Stimulated activated CD8-positive, alpha-beta memory T cell treated with anti-CD3 and anti-CD28 coated beads, Interleukin-7, amount 100 ng/mL, for 4 hours (primary cell): ENCODE measurements around the gene CHMP6.

Experiments
- DNase-seq, 2 donors: peaks; one replicate each; pipeline ENCODE4 v3.0.0-alpha.2; 2020; ENCODE audit warnings: low read depth in 2 of 2

The CHMP6 gene

DNA sequence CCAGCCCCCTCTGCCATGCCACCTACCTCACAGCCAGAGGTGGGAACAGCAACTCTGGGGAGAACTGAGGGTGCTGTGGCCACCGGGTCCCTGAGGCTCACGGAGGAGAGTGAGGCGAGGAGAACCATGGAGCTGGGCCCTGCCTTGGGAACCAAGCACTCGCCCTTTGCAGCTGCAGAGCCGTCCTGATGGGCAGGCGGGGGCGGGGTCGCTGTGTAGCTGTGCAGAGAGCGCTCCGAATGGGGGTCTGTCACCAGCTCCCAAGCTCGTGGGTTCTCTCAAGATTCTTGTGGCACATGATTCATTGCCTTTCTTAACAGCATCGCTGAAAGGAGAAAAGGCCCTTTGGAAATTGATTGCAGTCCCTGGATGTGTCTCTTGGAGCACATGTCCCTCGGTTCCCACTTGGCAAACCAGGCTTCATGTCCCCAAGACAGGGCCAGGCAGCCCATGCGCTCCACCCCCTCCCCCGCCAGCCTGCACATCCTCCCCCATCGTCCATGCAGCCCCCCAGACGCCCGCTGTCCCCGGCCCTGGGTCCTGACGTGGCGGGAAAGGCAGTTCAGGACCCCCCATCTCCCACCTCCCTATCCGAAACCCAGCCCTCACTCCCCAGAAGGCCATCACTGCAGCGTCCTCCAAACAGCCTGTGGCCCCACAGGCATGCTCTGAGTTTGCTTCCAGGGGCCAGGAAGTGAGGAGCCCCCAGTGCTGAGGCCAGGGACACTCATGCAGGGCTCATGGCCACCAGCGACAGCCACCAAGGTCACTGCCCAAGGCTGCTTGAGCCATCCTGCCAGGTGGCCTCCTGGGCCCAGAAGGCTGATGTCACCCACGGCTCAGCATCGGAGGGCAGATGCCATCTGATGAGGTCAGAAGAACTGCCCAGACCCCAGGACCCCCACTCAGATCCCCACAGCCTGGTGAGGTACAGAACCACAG, 20.6 kb upstream of the CHMP6 start:
- DNase-seq = no peak

DNA sequence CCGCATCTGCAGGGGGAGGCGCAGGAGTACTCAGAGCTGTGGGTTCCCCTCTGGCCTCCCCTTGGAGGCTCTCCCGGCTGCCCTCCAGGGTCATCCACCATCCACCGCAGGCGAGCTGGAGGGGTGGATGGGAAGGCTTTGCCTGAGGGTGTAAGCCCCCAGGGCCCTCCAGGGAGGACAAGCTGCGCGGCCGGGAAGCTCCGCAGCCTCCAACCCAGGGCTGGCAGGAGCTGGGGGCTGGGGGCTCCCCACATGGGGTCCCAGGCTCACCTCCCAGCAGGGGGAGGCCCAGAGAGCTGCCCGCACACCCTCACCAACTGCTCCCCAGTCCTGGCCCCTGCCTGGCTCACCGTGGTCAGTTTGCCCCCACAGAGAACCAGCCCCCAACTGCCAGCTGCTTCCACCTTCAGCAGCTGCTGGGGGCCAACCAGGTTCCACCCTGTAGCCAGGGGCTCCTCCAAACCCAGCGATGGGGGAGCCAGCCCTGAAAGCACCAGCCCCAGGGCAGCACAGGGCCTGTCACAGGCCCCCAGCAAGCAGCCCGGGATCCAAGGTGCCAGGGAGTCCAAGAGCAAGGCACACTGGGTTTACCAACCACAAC, 19.8 kb upstream of the CHMP6 start:
- DNase-seq = no peak

DNA sequence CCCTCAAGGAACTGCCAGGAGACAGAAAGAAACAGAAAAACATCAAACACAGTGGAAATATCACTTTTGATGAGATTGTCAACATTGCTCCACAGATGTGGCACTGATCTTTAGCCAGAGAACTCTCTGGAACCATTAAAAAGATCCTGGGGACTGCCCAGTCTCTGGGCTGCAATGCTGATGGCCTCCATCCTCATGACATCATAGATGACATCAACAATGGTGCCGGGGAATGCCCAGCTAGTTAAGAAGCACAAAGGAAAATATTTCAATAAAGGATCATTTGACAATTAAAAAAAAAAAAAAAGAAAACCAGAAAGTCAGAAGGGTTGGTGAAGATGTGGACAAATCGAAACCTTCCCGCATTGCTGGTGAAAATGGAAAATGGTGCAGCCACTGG, 14.9 kb upstream of the CHMP6 start:
- DNase-seq = no peak

DNA sequence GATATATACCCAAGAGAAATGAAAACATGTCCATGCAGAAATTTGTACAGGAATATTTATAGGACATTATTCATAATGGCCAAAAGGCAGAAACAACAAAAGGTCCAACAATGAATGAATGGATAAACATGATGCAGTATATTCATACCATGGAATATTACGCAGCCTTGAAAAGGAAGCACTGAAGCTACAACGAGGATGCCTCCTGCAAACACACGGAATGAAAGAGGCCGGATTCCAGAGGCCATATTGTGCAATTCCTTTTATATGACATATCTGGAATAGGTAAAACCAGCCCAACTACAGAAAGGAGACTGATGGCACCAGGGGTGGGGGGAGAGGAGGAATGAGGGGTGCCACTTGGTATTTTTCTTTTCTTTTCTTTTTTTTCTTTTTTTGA, 14.5 kb upstream of the CHMP6 start:
- no peak for DNase-seq

DNA sequence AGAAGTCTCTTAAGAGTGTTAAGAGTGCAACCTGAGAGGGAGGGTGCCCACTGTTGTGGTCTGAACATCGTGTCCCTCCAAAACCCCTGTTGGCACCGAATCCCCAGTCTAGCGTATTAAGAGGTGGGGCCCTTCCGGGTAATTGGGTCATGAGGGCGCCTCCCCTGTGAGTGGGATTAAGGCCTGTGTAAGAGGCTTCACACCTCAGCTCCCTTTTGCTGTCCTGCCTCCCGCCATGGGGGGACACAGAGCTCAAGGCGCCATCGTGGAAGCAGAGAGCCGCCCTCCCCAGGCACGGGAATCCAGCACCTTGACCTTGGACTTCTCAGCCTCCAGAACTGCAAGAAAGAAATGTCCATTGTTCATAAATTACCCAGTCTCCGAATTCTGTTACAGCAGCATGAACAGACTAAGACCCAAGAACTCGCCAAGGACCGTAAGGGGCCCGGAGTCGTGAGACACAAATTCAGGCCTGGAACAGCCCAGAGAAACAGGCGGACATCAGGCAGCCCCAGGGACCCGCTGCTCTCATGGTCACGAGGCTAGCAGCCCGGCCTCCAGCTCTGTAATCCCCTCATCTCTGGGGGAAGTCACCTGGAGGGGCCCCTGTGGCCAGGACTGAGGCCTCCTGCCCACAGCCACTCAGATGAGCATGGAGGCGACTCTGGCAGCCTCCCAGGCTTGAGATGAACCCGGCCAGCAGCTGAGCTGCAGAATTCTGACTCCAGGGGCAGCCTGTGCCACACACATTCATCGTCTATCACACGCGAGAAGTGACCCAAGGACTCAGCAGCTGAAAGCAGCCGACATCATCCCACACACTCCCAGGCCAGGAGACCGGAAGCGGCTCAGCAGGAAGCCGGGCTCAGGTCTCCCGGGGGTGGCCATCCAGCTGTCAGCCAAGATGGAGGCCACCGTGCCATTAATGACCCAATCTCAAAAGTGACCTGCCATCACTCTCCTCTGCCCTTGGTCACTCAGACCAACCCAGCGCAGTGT, 12.8 kb upstream of the CHMP6 start:
- no peak for DNase-seq

DNA sequence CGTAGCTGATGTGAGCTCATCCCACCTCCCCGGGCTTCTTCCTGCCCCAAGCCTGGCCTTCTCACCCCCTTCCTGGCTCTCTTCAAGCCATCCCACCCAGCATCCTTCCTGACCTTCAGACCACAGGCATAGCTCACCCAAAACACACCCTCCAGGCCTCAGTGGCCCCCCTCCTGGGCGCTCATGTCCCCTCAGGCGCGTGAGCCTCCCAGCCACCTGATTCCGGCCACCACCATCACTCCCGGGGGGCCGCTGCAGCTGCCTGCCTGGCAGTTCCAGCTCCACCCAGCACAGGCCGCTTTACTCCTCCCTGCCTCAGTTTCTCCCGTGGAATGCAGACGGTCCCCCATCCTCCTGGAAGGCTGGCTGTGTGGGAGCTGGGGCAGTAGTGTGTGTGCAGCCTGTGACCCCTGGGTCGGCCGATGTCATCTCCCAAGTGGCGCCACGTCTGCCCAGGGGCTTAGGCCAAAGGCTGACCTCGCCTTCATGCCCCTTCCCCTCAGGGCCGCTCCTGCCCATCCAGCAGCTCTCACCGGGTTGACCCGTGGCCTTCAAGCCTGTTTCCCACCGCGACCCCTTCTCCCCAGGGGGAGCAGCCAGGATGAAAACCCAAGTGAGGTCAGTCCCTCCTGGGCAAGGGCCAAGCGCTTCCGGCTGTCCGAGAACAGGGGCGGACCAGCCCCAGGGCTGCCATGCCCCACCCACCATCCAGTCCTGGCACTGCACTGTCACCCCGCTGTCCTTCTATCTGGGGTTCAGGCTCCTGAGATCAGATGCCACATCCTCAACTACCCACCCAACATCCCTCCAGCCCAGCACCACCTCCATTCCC, 11.9 kb upstream of the CHMP6 start:
- DNase-seq = no peak

DNA sequence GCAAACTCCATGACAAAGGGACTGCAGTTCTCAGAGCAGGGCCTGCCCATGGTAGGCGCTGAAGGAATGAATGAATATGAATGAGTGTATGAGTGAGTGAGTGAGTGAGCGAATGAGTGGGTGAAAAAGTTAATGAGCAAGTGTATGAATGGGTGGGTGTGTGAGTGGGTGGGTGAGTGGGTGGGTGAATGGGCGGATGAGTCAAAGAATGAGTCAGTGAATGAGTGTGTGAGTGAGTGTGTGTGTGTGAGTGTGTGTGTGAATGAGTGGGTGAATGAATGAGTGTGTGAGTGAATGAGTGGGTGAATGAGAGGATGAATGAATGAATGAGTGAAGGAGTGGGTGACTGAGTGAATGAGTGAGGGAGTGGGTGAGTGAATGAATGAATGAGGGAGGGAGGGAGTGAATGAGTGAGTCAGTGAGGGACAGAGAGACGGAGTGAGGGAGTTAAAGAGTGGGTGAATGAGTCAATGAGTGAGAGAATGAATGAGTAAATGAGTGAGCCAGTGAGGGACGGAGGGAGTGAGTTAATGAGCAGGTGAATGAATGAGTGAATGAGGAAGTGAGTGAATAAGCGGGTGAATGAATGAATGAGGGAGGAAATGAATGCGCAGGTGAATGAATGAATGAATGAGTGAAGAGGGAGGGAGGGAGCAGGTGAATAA, 11.1 kb upstream of the CHMP6 start:
- peak; percentile 41 to 71 for DNase-seq

DNA sequence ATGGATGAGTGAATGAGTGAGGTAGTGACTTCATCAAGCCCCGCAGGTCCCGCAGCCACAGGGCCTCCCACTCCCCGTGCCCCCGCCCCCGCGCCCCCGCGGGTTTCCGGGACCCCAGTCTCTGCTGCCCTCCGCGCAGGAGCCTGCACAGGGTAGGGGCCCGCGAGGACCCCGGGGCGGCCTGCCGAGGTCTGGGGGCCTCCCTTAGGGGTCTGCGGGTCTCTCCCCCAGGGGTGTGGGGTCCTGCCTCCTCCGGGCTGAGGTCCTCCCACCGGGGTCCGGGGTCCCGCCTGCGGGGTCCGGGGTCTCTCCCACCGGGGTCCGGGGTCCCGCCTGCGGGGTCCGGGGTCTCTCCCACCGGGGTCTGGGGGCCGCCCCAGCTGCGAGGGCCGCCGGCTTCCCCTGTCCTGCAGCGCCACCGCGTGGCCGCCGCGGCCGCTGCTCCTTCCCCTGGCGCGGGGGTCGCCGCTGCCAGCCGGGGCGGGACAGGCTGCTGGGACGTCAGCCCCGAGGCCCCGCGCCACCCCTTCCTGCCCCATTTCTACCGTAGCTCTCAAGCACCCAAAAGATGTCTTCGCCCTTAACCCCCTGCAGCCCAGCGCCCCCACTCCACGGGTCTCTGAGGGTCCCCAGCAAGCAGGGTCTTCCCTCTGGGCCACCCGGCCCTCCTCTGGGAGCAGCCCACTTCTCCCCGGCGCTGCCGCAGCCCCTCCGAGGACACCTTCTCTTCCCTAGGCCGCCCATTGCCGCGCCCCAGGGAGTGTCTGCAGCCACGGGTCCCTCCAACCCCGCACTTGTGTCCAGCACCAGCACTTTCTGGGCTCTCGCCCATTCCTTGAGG, 10.4 kb upstream of the CHMP6 start:
- peak; percentile 23 to 43 for DNase-seq

DNA sequence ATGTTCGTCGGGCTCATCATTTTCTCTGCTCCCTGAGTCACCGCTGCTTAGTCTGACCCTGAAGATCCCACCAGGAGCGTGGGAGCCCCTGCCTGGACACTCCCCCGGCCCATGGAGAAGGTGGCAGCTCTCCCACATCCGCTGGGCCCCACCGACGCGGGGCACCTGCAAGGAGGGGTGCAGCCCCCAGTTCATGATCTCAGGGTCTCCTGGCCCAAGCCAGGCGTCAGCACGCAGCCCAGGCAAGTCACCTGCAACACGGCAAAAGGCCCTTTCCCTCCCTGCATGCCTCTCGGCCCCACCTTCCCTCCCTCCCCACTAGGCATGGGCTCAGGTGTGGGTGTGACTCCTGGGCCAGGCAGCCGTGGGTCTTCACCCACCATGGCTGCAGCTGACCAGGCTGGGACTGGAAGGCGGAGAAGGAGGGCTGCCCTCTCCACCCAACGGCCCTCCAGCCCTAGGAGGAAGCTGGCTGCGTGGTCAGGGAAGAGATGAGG, 9.7 kb upstream of the CHMP6 start:
- no peak for DNase-seq

DNA sequence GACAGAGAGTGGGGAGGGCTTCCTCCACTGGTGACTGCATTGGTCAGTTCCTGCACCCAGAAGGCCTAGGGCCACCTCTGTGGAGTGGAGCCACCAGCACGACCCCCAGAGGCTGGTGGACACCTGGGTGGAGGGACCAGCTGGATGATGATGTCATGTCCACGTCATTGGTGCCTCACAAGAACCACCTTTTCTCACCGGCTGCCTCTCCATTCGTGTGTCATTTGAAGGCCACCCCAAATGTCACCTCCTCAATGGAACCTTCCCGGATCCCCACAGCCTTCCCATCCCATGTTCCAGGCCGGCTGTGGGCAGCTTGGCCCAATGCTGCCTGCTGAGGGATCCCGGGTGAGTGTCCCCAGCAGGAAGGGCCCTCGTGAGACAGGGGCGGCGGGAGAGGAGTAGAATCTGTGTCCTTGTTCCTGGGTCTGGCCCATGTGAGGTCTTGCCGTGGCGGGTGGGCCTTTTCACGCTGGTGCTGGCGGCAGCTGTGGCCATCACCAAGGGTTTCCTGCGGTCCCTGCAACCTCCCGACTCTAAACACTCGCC, 9.1 kb upstream of the CHMP6 start:
- DNase-seq = no peak

DNA sequence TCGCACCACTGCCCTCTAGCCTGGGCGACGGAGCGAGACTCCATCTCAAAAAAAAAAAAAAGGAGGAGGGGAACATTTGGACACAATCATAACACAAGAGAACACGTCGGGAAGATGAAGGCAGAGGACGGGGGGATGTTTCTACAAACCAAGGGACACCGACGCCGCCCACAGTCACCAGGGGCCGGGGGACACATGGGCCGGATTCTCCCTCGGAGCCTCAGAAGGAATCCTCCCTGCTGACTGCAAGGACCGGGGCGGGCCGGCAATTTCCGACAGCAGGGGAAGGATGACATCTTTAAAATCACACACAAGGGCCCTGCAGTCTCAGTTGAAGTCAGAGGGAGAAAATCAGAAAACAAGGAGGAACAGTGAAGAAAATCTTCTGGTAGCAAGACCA, 8.1 kb upstream of the CHMP6 start:
- no peak for DNase-seq

DNA sequence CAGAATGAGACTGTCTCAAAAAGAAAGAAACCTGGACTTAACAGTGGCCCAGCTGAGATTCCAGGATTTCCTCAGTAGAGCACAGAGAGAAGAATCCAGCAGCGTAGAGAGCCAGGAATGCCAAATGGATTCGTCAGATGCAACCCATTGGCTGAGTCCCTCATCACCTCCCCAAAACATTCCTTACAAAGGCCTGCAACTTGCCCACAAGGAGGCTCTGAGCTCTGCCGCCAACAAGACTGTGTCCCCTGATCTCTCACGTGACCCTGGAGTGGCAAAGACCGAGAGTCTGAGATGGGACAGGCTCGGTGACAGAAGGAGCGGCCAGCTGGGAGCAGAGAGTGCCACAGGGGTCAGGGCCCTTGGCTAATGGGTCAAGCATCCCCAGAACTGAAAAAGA, 6.9 kb upstream of the CHMP6 start:
- DNase-seq = no peak

DNA sequence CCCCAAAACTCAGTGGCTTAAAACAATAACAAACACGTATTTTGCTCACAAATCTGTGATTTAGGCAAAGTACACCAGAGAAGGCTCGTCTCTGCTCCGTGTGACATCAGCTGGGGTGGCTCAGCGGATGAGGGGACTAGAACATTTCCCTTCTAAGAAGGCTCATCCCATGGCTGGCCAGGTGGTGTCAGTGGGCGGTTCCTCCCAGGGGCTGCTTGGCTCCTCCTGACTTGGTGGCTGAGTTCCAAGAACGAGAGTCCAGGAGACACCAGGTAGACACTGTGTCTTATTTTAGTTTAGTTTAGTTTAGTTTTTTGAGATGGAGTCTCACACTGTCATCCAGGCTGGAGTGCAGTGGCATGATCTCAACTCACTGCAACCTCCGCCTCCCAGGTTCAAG, 5.6 kb upstream of the CHMP6 start:
- DNase-seq = no peak

DNA sequence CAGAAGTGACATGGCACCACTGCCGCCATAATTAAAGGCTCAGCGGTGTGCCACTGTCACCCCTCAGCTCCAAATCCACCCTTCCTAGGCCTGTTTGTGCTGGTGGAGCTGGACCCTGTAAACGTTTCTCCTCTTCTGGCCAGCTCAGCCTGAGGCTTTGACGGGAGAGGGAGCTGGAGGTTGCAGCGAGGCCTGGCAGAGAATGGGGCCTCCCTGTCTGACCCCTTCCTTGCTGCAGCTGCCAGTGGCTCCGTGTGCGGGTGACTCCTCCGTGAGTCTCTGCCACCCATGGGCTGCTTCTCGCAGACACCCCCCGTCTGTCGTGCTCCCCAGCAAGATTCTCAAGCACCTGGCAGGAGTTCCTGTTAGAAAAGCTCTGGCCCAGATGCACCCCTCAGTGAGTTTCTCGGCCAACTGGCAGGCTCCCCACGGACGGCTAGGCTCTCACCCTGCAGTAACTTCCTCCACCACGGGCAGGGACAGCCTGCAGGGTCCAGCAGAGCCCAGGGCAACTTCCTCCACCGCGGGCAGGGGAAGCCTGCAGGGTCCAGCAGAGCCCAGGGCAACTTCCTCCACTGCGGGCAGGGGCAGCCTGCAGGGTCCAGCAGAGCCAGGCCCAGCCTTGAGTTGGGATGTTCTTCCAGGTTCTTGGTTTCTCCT, 4.7 kb upstream of the CHMP6 start:
- no peak for DNase-seq

DNA sequence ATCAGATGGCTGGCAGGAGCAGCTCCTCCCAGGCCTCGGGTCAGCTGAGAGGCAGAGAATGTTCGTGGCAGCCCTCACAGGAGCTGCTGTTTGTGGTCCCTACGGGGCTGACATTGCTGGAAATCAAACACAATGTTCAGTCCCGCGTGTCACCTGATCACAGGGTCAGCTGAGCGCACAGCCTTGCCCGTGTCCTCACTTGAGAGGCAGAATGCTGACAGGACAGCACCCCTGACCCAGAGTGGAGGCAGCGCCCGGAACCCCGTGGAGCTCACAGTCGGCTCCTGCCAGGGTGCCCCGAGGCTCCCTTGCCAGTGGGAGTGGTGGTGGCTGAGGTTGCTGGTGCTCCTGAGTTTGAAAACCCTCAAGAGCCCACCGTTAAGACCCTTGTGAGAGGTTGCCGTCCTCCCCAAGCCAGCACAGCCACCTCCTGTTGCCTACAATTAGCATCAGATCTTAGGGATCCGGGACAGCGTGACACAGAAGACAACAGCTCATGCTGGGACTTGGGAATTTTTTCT, 3.6 kb upstream of the CHMP6 start:
- DNase-seq = no peak

DNA sequence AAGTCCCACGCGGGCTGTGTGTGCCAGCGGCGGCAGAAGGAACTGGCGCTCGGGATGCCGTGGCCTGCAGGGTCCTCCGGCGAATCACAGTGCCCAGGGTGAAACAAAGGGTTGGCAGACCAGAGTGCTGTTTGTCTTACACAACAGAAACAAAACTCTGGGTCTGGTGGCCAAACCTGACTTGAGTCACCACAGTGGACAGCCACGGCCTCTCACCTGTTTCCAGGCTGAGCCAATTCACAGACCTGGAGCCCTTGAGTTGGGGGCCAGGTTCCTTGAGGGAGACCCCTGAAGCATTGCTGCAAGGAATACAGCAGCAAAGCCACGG, 2.1 kb upstream of the CHMP6 start:
- no peak for DNase-seq

DNA sequence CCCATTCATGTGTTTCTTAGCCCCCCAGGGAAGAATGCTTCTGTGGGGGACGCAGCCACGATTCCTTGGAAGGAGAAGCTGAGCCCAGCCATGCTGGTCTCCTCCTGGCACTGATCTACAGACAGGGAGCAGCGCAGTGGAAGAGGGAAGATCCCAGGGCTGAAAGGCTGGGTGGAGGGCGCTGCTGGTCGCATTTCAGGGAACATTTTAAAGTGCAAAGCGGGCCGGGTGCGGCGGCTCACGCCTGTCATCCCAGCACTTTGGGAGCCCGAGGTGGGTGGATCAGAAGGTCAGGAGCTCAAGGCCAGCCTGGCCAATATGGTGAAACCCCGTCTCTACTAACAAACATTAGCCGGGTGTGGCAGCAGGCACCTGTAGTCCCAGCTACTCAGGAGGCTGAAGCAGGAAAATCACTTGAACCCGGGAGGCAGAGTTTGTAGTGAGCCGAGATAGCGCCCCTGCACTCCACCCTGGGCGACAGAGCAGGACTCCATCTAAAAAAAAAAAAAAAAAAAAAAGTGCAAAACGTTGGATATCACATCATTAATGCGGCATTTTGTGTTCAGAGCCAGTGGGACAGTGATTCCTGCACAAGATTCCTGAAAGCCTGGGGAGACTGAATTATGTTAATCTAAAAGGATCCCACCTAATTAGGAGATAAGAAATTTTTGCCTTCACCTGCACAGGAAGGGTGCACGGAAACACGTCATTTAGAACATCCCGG, 558 bp upstream of the CHMP6 start:
- DNase-seq = no peak
